Testis (tissue), 2 donors: ENCODE results near the gene PPEF1.

Source experiments
- CTCF ChIP-seq, 3 experiments: fragments of 450-650 bp in 2 of 3; fragments of 200-600 bp in 1 of 3; sonication (generic) in 1 of 3; IDR thresholded peaks; one replicate each; pipeline ENCODE4 v1.5.1; 2016 to 2019; ENCODE audit warnings: antibody characterized with exemption in 3 of 3, mild to moderate bottlenecking in 2 of 3, moderate library complexity in 1 of 3
- POLR2A ChIP-seq: fragments of 450-650 bp; IDR thresholded peaks from one replicate; pipeline ENCODE4 v1.6.1; 2017; ENCODE audit warnings: antibody characterized with exemption, mild to moderate bottlenecking, moderate library complexity

- TF ChIP-seq CTCF (IDR thresholded peaks at IDR 0.05) (no peak), POLR2A (no peak)
Measured at GRCh38 chrX:18677161-18677869, 30.1 kb upstream of the PPEF1 start.
